Esophagus muscularis mucosa (tissue), 3 donors: ENCODE measurements around the gene UBAP1L.
"Not testable (repeated sequence)": the region's sequence is repeated elsewhere in the genome, so short reads cannot be mapped to it uniquely, and the experiment has no call there.

Experiments
- CTCF ChIP-seq, 3 experiments: fragments of 200-600 bp in 2 of 3; fragments of 450-650 bp in 1 of 3; sonication (generic) in 2 of 3; IDR thresholded peaks; one replicate each; pipeline ENCODE4 v1.5.1; 2017 to 2019; ENCODE audit warnings: antibody characterized with exemption in 3 of 3, mild to moderate bottlenecking in 2 of 3, moderate library complexity in 1 of 3
- POLR2A ChIP-seq: fragments of 450-650 bp; IDR thresholded peaks from one replicate; pipeline ENCODE4 v1.6.1; 2017; ENCODE audit warnings: antibody characterized with exemption, moderate library complexity, mild to moderate bottlenecking, low read depth
- POLR2AphosphoS5 ChIP-seq, 2 donors: sonication (generic); formaldehyde crosslinking; IDR thresholded peaks; one replicate each; pipeline ENCODE4 v1.6.1; 2017; ENCODE audit warnings: antibody characterized with exemption in 2 of 2

GRCh38 chr15:65099801-65100200 lies 15.2 kb downstream of the UBAP1L start:
- not testable (repeated sequence) for TF ChIP-seq CTCF (IDR thresholded peaks at IDR 0.05); POLR2AphosphoS5 (IDR thresholded peaks at IDR 0.05); POLR2A
